ENCODE data around the gene MAP4.

DNA sequence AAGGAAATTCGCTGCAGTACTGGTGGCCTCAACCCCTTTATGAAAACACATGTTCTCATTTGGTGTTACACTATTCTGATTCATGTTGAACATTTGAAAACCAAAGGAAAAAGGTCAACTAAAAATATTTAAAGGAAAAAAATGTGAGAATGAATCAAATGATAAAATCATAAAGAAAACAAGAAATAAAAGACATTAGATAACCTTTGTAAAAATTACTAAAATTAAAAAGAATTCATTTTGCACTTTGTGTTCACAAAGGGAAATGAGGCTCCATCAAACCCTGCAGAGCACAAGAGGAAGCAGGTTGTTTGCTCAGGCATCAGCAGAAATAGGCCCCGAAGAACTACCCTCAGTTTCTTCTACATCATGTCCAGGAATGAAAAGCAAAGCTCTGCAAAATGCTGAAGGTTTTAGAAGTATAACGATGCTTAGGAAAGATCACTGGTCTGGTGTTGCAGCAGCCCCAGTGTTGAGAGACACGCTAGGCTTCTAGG, 41.2 kb downstream of the MAP4 start:
- TF ChIP-seq, protein P1, sequence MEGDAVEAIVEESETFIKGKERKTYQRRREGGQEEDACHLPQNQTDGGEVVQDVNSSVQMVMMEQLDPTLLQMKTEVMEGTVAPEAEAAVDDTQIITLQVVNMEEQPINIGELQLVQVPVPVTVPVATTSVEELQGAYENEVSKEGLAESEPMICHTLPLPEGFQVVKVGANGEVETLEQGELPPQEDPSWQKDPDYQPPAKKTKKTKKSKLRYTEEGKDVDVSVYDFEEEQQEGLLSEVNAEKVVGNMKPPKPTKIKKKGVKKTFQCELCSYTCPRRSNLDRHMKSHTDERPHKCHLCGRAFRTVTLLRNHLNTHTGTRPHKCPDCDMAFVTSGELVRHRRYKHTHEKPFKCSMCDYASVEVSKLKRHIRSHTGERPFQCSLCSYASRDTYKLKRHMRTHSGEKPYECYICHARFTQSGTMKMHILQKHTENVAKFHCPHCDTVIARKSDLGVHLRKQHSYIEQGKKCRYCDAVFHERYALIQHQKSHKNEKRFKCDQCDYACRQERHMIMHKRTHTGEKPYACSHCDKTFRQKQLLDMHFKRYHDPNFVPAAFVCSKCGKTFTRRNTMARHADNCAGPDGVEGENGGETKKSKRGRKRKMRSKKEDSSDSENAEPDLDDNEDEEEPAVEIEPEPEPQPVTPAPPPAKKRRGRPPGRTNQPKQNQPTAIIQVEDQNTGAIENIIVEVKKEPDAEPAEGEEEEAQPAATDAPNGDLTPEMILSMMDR (IDR thresholded peaks at IDR 0.05): no peak
- no peak for TF ChIP-seq EP300 (IDR thresholded peaks at IDR 0.05)
- TF ChIP-seq POLR2A (IDR thresholded peaks at IDR 0.05; ENCODE audit: low read depth): no peak

All from esophagus muscularis mucosa (tissue), 4 donors.